ENCODE results near the gene OXLD1. TPM values are rescaled to one million over a fixed set of nuclear protein-coding genes. Genes with fewer than 3 reads are reported as not detected.
A peak's percentile ranks its signal among the peaks of the same experiment; 100 is the strongest.

OXLD1 gene
- total and polyA plus RNA-seq, 2 donors (not counting 1 experiment from before 2014, with no cell fraction given) = 39.5 to 102 TPM

GRCh38 chr17:81702934-81703746 is 36.7 kb upstream of the OXLD1 start, which contains the start of gene MRPL12:
MRPL12 (plus strand) TSS chr17:81703367; CDS start chr17:81703502, 135 bp downstream.
- TF ChIP-seq EZH2 (IDR thresholded peaks at IDR 0.05; ENCODE audit: borderline replicate concordance, insufficient read depth, low read depth, low read length, poor library complexity, severe bottlenecking) = no peak
- peak; percentile 36 for TF ChIP-seq CTCF (IDR thresholded peaks at IDR 0.05)
- peak within 1 kb of the TSS; percentile 90 for H3K4me3 Mint-ChIP-seq
- H3K36me3 ChIP-seq (replicated peaks in 1 of 2; ENCODE audit: control extremely low read depth in 1 of 2, control insufficient read depth in 1 of 2, extremely low read depth in 1 of 2, insufficient read depth in 2 of 2, low read length in 1 of 2) = peaks cover 0 to 29% of the 10 kb centered on the region in 2 experiments

More at GRCh38 chr17:81702934-81703746, 36.7 kb upstream of the OXLD1 start, which contains the start of gene MRPL12:
- CTCF ChIA-PET = interaction anchor here (0.6 to 1.2 kb wide), 3 partner anchors 8 to 158 kb away, joined by 3 to 4 read pairs (median 3); partner anchors contain the start of gene P4HB
- Mint-ChIP-seq H3K9me3 (ENCODE audit: insufficient read depth) (no peaks in the 10 kb centered on the region), H3K4me1 (peaks cover 33% of the 10 kb centered on the region), H3K27ac (peak within 1 kb of the TSS; percentile 91), H3K27me3 (no peaks in the 10 kb centered on the region)
- intact Hi-C loops (cut with micrococcal nuclease) = loop anchor here (1.0 kb wide), 5 partner anchors 9 to 188 kb away; partner anchors contain the start of genes ALYREF, ANAPC11, ARL16 and CCDC137
- POLR2A ChIA-PET = interaction anchor here (0.7 to 1.8 kb wide), 7 partner anchors 10 to 816 kb away, joined by 3 to 10 read pairs (median 3); partner anchors contain the start of genes ARL16, FOXK2, HGS and MCRIP1
- peak within 1 kb of the TSS; percentile 57 to 97 for H3K27ac ChIP-seq (ENCODE audit: low read length in 2 of 2)
- H3K4me1 ChIP-seq (ENCODE audit: control insufficient read depth in 2 of 2, insufficient read depth in 2 of 2, low read length in 2 of 2) = peaks cover 24 to 32% of the 10 kb centered on the region in 2 donors
- peak; percentile 94 for DNase-seq
- H3K9me3 ChIP-seq (ENCODE audit: control extremely low read depth in 1 of 3, control insufficient read depth in 2 of 3, insufficient read depth in 1 of 3, low read length in 2 of 3) = no peaks in the 10 kb centered on the region
- ATAC-seq (ENCODE audit: low read depth) = peak; percentile 95
- H3K27me3 ChIP-seq (replicated peaks in 1 of 4; ENCODE audit: control extremely low read depth in 1 of 4, control insufficient read depth in 3 of 4, insufficient read depth in 4 of 4, low read length in 3 of 4) = no peaks in the 10 kb centered on the region
- H3K4me2 ChIP-seq (replicated peaks; ENCODE audit: low read depth, low read length, poor library complexity, severe bottlenecking) = peak within 1 kb of the TSS; percentile 100
- H3K79me2 ChIP-seq (ENCODE audit: control insufficient read depth, insufficient read depth, low read length) = peaks cover 46% of the 10 kb centered on the region
- under 1% methylated on average over 102 of the region's 102 CpGs for WGBS (ENCODE audit: insufficient coverage)
- peak within 1 kb of the TSS; percentile 90 for H2AFZ ChIP-seq (ENCODE audit: insufficient read depth, low read depth, low read length, poor library complexity, severe bottlenecking)
- peaks cover 27% of the 10 kb centered on the region for H4K20me1 ChIP-seq (ENCODE audit: control insufficient read depth, insufficient read depth, low read length, poor library complexity, severe bottlenecking)
- H3K4me3 ChIP-seq (ENCODE audit: control extremely low read depth in 1 of 5, extremely low read depth in 1 of 5, insufficient read depth in 1 of 5, low read depth in 2 of 5, low read length in 4 of 5) = peak within 1 kb of the TSS; percentile 45 to 98 (median 68)
- H3K9ac ChIP-seq (ENCODE audit: low read length) = peak within 1 kb of the TSS; percentile 97

All from B cell (primary cell).